AG09309 (cell line): Measurements from ENCODE around the gene TRIM10.

Experiments
- DNase-seq: peaks from one replicate; pipeline ENCODE4 v3.0.0-alpha.2; 2010; ENCODE audit warnings: low read depth
- H3K4me3 ChIP-seq: 2 replicates; pipeline ENCODE4 v1.5.1; 2011; ENCODE audit warnings: mild to moderate bottlenecking, low read depth, low read length, moderate library complexity; ENCODE audit not compliant: control insufficient read depth
- TF ChIP-seq, protein P1 (sequence below): IDR thresholded peaks from 2 replicates; pipeline ENCODE4 v1.5.1; 2011; ENCODE audit warnings: mild to moderate bottlenecking, low read depth, low read length, inconsistent platforms; ENCODE audit not compliant: insufficient read depth, control insufficient read depth; ENCODE audit errors: missing control alignments

TRIM10 gene

DNA sequence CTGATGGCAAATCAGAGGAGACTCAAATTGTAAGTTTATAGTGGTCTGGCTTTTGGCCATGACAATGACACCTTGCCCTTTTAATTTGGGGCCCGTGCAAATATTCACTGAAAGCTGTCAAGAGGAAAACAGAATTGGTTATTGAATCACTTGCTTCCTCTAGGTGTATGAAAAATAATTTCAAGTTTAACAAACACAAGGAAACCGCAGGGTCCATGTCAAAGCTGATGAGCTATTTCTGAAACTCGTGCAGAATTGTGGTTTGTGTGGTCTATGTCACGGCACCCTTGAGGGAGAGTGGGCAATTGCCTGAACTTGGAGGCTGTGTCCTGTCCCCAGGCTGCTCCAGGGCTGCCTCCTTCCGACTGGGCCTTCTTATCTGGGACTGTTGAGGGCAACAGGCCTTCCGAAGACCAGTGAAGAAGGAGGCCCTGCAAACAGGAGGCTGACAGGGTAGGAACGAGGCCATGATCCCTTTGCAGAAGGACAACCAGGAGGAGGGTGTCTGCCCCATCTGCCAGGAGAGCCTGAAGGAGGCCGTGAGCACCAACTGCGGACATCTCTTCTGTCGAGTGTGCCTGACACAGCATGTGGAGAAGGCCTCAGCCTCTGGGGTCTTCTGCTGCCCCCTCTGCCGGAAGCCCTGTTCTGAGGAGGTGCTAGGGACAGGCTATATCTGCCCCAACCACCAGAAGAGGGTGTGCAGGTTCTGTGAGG is 24.3 kb downstream of the TRIM10 start:
- no peak overlapping the region for H3K4me3 ChIP-seq
- TF ChIP-seq, protein P1, sequence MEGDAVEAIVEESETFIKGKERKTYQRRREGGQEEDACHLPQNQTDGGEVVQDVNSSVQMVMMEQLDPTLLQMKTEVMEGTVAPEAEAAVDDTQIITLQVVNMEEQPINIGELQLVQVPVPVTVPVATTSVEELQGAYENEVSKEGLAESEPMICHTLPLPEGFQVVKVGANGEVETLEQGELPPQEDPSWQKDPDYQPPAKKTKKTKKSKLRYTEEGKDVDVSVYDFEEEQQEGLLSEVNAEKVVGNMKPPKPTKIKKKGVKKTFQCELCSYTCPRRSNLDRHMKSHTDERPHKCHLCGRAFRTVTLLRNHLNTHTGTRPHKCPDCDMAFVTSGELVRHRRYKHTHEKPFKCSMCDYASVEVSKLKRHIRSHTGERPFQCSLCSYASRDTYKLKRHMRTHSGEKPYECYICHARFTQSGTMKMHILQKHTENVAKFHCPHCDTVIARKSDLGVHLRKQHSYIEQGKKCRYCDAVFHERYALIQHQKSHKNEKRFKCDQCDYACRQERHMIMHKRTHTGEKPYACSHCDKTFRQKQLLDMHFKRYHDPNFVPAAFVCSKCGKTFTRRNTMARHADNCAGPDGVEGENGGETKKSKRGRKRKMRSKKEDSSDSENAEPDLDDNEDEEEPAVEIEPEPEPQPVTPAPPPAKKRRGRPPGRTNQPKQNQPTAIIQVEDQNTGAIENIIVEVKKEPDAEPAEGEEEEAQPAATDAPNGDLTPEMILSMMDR: no peak
- DNase-seq: no peak

DNA sequence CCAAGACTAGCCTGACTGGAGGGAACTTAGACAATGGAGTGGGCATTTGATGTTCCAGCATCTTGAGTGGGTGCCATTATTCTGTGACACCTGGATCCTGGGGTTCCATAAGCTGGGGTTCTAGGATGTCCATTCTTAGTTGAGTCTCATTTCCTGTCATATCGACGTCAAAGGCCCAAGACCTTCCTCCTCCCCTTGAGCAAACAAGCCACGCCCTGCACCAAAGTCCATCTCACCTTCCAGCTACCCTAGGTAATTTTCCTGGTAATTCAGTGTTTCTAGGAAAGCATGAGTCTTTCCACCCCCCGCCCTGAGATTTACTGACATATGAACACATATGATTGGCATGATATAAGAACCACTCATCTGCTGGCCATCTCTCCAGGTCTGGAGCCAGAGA is 25.3 kb downstream of the TRIM10 start, which contains the start of gene TRIM40:
Gene TRIM40 (plus strand): TSS at position 384 of the 400 bp plus-strand sequence. CDS start 897 bp downstream, outside the sequence.
- TF ChIP-seq, protein P1: no peak
- DNase-seq: no peak
- H3K4me3 ChIP-seq: no peak within 1 kb of the TSS

DNA sequence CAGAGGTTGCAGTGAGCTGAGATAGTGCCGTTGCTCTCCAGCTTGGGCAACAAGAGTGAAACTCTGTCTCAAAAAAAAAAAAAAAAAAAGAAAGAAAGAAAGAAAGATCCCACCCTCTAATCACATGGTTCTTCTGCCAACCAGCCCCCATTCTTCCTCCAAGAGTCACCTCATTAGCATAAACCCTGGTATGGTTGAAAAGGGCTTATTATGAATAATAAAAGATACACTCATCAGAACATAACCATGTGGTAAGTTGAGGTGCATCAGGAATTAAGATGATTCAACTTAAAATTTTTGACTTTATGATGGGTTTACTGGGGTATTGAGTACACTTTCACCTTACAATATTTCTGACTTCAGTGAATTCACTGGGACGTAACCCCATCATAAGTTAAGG is 25.9 kb downstream of the TRIM10 start:
- TF ChIP-seq, protein P1: no peak
- DNase-seq: no peak
- no peak overlapping the region for H3K4me3 ChIP-seq

DNA sequence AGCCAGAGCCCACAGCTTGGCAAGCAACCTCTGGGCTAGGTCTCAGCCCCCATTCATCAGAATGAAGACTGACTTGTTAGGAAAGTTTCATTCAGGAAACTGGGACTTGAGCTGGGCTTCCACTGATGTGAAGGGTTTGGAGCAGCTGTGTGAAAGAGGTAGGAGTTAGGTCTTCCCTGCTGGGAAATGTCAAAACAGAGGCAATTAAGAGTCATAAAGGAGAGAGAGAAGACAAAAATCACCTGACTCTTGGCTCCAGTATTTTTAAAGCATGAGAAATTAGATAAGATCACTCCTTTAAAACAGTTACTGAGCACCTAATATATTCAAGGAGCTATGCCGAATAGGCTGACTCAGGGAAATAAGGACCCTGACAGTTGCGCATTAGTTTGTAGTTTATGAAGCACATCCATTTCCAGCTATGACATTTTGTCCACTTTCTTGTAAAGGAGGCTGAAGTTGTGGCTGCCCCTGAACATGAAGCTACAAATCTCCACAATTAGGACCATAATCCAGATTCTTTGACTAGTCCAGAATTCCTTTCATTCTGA is 29.0 kb downstream of the TRIM10 start:
- no peak overlapping the region for H3K4me3 ChIP-seq
- TF ChIP-seq, protein P1: no peak
- no peak for DNase-seq

DNA sequence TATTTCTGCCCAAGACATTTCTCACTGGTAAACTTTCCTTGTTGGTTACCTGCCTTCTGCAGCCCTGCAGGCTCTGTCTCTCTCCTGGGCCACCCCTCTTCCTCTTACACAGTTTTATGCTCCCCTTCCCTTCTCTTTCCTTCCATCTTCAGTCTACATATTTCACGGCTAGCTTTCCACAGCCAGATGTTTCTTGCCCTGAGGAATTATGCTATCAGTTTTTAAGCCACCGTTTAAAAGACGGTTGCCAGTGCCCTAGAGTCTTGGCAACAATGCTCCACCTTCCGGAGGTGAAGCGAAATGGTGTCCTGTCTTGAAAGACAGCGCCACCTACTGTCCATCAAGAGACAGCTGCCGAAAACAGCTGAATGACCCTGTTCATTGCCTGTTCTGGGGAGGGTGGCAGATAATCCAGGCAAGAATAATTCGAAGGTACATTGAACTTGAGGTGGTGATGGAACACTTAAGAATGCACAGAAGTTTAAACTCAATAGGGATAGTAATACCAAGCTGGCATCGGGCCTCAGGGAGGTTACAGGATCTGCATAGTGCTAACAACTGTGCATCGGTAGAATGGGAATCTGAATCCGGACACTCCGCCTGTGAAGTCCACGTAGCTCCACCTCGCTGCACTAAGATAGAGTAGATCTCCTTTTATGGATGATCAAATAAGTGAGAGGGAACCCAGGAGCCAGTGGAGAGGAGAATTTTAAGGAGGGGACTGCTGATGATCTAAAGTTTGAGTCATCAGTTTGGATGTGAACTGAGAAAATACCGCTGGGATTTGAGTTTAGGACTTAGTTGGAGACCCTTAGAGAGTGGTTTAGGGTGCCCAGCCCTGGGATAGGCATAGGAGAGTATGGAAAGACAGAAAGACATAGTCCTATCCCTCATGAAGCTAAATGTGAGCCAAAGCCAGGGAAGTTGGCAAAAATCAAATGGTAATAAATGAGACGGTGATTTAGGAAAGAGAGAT is 29.8 kb downstream of the TRIM10 start:
- TF ChIP-seq, protein P1: peak; percentile 99
- no peak overlapping the region for H3K4me3 ChIP-seq
- DNase-seq: peak; percentile 62

DNA sequence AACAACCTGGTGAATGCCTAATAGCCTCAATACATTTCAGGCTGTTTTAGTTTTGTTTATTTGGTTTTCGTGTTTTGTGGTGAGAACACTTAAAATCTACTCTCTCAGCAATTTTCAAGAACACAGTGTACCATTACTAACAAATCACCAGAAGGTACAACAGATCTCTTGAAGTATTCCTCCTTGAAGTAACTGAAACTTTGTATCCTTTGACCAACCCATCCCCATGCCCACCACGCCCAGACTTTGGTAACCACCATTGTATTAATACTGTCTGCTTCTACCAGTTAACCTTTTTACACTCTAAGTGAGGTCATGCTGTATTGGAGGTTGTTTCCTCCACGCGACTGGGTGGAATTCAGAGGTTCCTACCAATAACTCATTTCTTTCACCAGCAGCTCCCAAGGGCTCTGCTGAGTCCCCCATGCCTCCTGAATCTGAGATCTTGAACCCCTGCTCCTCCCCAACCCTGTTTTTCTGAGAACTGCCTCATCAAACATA is 30.8 kb downstream of the TRIM10 start:
- TF ChIP-seq, protein P1: no peak
- no peak overlapping the region for H3K4me3 ChIP-seq
- no peak for DNase-seq
